NCI-H1092 (cell line): ENCODE data around the gene BLOC1S3.

Source experiments
- DNase-seq: peaks from one replicate; lab custom pipeline; 2025; lab: John Stamatoyannopoulos, UW

The BLOC1S3 gene

DNA sequence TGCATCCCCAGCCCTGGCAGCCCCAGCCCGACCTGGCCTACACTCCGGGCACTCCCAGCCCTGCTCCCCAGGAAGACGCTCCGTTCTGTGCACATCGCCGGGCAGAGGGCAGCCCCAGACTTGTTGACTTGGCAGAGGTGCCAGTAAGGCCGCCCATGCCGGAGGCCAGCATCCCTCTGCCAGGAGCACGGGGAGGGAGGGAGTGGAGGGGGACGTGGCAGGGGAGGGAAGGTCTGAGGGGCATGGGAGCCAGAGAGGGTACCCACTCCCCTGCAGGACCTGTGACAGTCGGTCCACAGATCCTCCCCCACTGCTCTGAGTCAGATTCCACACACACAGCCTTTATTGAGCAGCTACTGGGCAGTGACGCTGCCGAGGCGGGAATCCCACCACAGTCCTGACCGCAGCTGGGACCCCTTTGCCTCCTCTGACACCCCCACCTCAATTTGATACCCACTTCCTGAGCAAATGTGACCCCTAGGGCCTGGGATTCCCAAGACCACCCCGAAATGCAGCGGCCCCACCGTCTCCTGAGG, 15.9 kb upstream of the BLOC1S3 start:
- no peak for DNase-seq

GRCh38 chr19:45163156-45163555, 15.4 kb upstream of the BLOC1S3 start:
- no peak for DNase-seq

DNA sequence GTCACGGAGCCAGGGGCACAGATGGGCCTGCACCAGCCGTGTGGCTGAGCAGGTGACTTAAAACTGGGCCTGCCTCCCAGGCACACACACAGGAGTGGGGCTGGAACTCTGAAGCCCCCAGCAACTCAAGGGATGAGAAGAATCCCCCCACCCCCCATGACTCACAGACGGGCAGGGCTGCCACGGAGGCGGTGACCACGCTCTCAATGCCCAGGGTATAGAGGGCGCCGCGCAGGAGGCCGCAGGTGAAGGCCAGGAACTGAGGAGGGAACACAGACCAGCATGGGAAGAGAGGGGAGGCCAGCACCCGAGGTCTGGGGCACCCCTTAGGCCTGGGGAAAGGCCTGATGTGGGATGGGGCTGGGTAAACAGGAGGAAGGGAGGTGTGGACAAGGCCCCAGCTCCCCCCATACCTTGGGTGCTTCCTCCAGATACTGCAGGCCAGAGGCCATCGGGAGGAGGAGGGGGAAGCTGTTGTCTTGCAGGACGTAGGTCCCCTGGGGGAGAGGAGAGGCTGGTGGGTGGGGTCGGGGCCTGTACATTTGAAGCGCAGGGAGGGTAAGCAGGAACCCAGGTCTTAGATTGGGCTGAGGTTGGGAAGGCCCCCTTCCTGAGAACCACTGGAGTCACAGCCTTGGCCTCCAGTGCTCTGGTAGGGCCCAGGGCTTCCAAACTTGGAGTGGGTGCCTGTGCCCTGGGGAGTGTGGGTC, 14.7 kb upstream of the BLOC1S3 start:
- no peak for DNase-seq

GRCh38 chr19:45164577-45165335, 13.8 kb upstream of the BLOC1S3 start:
- DNase-seq: no peak

DNA sequence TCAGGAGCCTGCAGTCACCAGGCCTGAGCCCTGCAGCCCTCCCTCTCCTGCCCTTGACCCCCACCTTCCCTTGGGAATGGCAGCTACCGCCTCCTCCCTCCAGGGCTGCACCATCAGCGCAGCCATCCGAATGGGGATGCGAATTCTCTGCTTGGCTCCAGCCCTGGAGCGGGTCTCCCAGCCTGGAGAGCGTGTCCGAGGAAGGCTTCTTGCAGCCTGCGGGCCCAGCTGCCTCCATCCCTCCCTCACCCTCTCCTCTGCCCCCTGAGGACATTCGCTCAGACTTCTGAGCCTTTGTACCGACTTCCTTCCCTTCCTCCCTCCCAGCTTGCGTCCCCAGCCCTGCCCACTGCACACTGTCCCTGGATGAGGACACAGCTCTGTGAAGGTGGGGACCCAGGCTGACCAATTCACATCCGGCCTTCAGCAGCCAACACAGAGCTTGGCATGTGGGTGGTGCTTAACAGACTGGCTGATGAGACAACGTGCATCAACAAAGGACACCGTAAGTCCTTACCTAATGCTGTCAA, 11.8 kb upstream of the BLOC1S3 start:
- no peak for DNase-seq

GRCh38 chr19:45168767-45169351, 9.7 kb upstream of the BLOC1S3 start:
- DNase-seq: no peak

DNA sequence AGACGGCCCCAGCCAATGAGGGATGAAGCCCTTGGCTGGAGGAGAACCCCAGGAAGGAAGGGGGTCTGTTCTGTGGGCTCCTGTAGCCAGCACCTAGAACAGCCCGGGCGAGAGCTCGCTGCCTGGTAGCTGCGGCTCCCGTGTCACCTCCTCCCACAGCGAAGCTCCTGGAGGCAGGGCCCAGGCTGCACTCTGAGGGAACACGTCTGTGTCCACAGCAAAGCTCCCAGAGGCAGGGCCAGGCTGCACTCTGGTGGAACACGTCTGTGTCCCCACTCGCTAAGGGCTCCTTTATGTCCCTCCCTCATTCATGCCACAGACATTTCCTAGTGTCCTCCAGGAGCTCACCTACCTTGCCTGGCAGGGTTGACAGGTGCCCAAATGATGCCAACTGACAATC, 9.0 kb upstream of the BLOC1S3 start:
- no peak for DNase-seq

GRCh38 chr19:45170146-45171106, 8.2 kb upstream of the BLOC1S3 start:
- DNase-seq: no peak

GRCh38 chr19:45171211-45171623, 7.4 kb upstream of the BLOC1S3 start:
- DNase-seq: no peak

DNA sequence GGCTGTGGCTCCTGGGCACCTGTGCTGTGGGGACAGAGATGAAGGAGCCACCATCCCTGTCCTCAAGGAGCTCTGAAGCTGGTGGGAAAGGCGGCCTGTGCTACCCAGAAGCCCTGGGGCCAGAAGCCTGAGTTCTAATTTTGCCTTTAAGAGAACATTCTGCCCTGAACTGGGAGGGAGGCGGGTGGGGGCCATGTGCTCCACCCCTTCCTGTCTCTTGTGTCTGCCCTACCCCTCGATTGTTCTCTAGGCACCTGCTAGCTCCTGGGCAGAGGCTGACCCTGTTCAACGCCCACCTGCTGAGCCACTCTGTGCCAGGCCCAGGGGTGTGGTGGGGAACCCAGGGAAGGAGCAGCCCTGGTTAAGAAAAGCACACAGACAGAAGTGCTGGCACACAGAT, 6.4 kb upstream of the BLOC1S3 start:
- no peak for DNase-seq

DNA sequence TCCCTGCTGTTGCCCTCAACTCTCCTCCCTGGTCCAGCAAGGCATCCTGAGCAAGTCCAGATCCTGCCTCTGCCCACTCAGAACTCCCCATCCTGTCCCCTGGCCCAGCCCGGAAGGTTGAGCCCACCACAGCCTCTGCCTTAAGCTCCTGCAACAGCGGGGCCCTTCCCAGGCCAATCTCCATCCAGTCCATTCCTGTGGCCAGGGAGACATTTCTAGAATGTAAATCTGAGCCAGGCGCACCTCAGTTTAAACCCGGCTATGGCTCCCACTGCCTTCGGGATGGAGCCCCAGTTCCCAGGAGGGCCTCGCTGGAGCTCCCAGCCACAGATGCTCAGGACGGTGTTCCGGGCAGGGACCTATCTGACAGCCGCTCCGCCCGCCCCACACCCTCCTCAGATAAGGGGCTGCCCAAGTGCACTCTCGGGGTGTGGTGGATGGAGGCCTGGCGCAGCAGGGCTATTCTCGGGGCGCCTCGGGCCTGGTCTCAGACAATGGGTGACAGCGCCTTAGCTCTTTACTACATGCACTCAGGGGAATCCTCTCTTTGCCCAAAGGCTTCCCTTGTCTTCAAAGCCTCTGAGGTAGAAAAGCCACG, 5.9 kb upstream of the BLOC1S3 start:
- DNase-seq: no peak

GRCh38 chr19:45173816-45174215, 4.8 kb upstream of the BLOC1S3 start:
- no peak for DNase-seq

- DNase-seq: no peak
These were observed 2.9 kb upstream of the BLOC1S3 start for GRCh38 chr19:45175515-45176345.

GRCh38 chr19:45177817-45178261, 745 bp upstream of the BLOC1S3 start, which contains the start of gene TRAPPC6A:
TSS of gene TRAPPC6A (minus strand) at chr19:45178237. CDS start at chr19:45178218, 19 bp downstream.
- DNase-seq: no peak

- no peak for DNase-seq
These were observed 698 bp downstream of the BLOC1S3 start for GRCh38 chr19:45179072-45179891.

GRCh38 chr19:45179892-45180370, 1.3 kb downstream of the BLOC1S3 start:
- DNase-seq: no peak

GRCh38 chr19:45180936-45181335, 2.4 kb downstream of the BLOC1S3 start:
- DNase-seq: no peak

DNA sequence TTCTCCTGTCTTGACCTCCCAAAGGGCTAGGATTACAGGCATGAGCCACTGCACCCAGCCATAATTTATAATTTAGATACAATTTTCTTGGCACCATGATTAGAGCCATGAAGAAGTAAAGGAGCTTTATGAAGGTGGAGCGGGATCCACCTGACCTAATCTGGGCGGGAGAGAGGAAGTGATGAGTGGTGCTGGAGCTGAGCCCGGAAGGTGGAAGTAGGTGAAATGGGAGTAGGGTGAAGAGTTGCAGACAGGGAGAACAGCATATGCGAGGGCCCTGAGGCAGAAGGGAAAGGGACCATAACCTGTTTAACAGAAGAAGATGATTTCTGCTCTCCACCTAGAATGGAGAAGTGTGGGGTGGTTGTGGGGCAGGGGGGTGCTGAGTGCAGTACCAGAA, 4.2 kb downstream of the BLOC1S3 start:
- no peak for DNase-seq

DNA sequence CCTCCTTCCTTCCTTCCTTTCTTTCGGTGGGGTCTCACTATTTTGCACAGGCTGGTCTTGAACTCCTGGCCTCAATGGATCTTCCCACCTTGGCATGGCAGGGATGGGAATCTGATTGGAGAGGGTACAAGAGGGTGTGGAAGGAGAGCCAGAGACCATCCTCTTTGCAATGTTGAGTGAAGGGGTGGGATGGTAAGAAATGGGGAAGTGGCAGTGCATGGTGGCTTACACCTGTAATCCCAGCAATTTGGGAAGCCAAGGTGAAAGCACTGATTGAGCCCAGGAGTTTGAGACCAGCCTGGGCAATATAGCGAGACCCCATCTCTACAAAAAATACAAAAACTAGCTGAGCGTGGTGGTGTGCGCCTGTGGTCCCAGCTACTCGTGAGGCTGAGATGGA, 5.5 kb downstream of the BLOC1S3 start:
- no peak for DNase-seq
